HEK293 (cell line): ENCODE measurements around the gene SLC35E1.

Experiments
- EGR2 ChIP-seq: fragments of 450-650 bp; formaldehyde crosslinking; IDR thresholded peaks from 2 replicates; pipeline ENCODE4 v1.5.1; 2016; ENCODE audit warnings: low read depth, missing biosample characterization, missing genetic modification characterization
- GLI2 ChIP-seq: fragments of 450-650 bp; formaldehyde crosslinking; IDR thresholded peaks from 2 replicates; pipeline ENCODE4; 2017; ENCODE audit warnings: missing biosample characterization, missing genetic modification characterization, low read depth, borderline replicate concordance
- KLF9 ChIP-seq: fragments of 450-650 bp; formaldehyde crosslinking; IDR thresholded peaks from 2 replicates; pipeline ENCODE4 v1.5.1; 2016; ENCODE audit warnings: missing biosample characterization, missing genetic modification characterization, low read depth
- MEIS1 ChIP-seq: sonication (generic); formaldehyde crosslinking; IDR thresholded peaks from 2 replicates; pipeline ENCODE4 v1.8.1; 2022; ENCODE audit warnings: missing genetic modification reagents, mild to moderate bottlenecking, borderline replicate concordance
- OVOL3 ChIP-seq: fragments of 450-650 bp; formaldehyde crosslinking; IDR thresholded peaks from 2 replicates; pipeline ENCODE4 v1.5.1; 2016; ENCODE audit warnings: missing biosample characterization, missing genetic modification characterization
- REPIN1 ChIP-seq: fragments of 450-650 bp; formaldehyde crosslinking; IDR thresholded peaks from 2 replicates; pipeline ENCODE4 v1.5.1; 2017; ENCODE audit warnings: missing biosample characterization, missing genetic modification characterization, low read depth
- SALL2 ChIP-seq: fragments of 450-650 bp; formaldehyde crosslinking; IDR thresholded peaks from 2 replicates; pipeline ENCODE4 v1.5.0; 2017; ENCODE audit warnings: missing biosample characterization, mild to moderate bottlenecking, missing genetic modification characterization, borderline replicate concordance
- SP3 ChIP-seq: fragments of 450-650 bp; formaldehyde crosslinking; IDR thresholded peaks from 2 replicates; pipeline ENCODE4 v1.5.1; 2016; ENCODE audit warnings: missing biosample characterization, missing genetic modification characterization
- SP7 ChIP-seq: fragments of 450-650 bp; formaldehyde crosslinking; IDR thresholded peaks from 2 replicates; pipeline ENCODE4 v1.5.1; 2016; ENCODE audit warnings: missing biosample characterization, missing genetic modification characterization
- TRIM28 ChIP-seq: IDR thresholded peaks from 2 replicates; pipeline ENCODE4 v1.6.1; 2011; ENCODE audit warnings: low read length, control low read depth, borderline replicate concordance
- ZNF175 ChIP-seq: fragments of 450-650 bp; formaldehyde crosslinking; IDR thresholded peaks from 2 replicates; pipeline ENCODE4 v1.5.1; 2016; ENCODE audit warnings: missing biosample characterization, missing genetic modification characterization
- ZNF19 ChIP-seq: fragments of 450-650 bp; formaldehyde crosslinking; IDR thresholded peaks from 2 replicates; pipeline ENCODE4; 2016; ENCODE audit warnings: missing biosample characterization, missing genetic modification characterization, low read depth
- ZNF211 ChIP-seq: fragments of 450-650 bp; formaldehyde crosslinking; IDR thresholded peaks from 2 replicates; pipeline ENCODE4 v1.5.1; 2016; ENCODE audit warnings: low read depth, missing biosample characterization, missing genetic modification characterization
- ZNF311 ChIP-seq: fragments of 450-650 bp; formaldehyde crosslinking; IDR thresholded peaks from 2 replicates; pipeline ENCODE4 v1.5.1; 2017; ENCODE audit warnings: missing biosample characterization, missing genetic modification characterization, borderline replicate concordance
- ZNF324 ChIP-seq: fragments of 450-650 bp; formaldehyde crosslinking; IDR thresholded peaks from 2 replicates; pipeline ENCODE4 v1.5.1; 2016; ENCODE audit warnings: missing biosample characterization, missing genetic modification characterization
- ZNF366 ChIP-seq: fragments of 450-650 bp; formaldehyde crosslinking; conservative IDR thresholded peaks from 2 replicates; pipeline ENCODE4 v1.5.1; 2016; ENCODE audit warnings: missing biosample characterization, missing genetic modification characterization
- ZNF623 ChIP-seq: fragments of 450-650 bp; formaldehyde crosslinking; IDR thresholded peaks from 2 replicates; pipeline ENCODE4 v1.5.1; 2016; ENCODE audit warnings: missing biosample characterization, missing genetic modification characterization
- ZNF660 ChIP-seq: fragments of 450-650 bp; IDR thresholded peaks from 2 replicates; pipeline ENCODE4 v1.5.1; 2018; ENCODE audit warnings: missing biosample characterization, mild to moderate bottlenecking, missing genetic modification characterization
- ZNF677 ChIP-seq: fragments of 450-650 bp; IDR thresholded peaks from 2 replicates; pipeline ENCODE4 v1.5.0; 2018; ENCODE audit warnings: missing biosample characterization, mild to moderate bottlenecking, missing genetic modification characterization, moderate library complexity
- ZNF707 ChIP-seq: fragments of 450-650 bp; formaldehyde crosslinking; IDR thresholded peaks from 2 replicates; pipeline ENCODE4 v1.5.1; 2016; ENCODE audit warnings: missing biosample characterization, missing genetic modification characterization
- ZNF768 ChIP-seq: fragments of 450-650 bp; formaldehyde crosslinking; IDR thresholded peaks from 2 replicates; pipeline ENCODE4 v1.5.1; 2018; ENCODE audit warnings: missing biosample characterization, mild to moderate bottlenecking, missing genetic modification characterization
- ZSCAN16 ChIP-seq: fragments of 450-650 bp; formaldehyde crosslinking; IDR thresholded peaks from 2 replicates; pipeline ENCODE4 v1.5.1; 2016; ENCODE audit warnings: missing biosample characterization, missing genetic modification characterization
- ZXDB ChIP-seq: fragments of 450-650 bp; formaldehyde crosslinking; IDR thresholded peaks from 2 replicates; pipeline ENCODE4 v1.5.1; 2016; ENCODE audit warnings: missing biosample characterization, missing genetic modification characterization
- TF ChIP-seq, protein P1 (sequence below): fragments of 450-650 bp; formaldehyde crosslinking; conservative IDR thresholded peaks from 2 replicates; pipeline ENCODE4 v1.5.1; 2016; ENCODE audit warnings: low read depth, missing biosample characterization, missing genetic modification characterization
- TF ChIP-seq, protein P2 (sequence below): fragments of 450-650 bp; IDR thresholded peaks from 2 replicates; pipeline ENCODE4 v1.5.1; 2018; ENCODE audit warnings: missing biosample characterization, mild to moderate bottlenecking, missing genetic modification characterization
- TF ChIP-seq, protein P3 (sequence below): fragments of 450-650 bp; formaldehyde crosslinking; IDR thresholded peaks from 2 replicates; pipeline ENCODE4 v1.5.1; 2016; ENCODE audit warnings: missing biosample characterization, missing genetic modification characterization
- TF ChIP-seq, protein P4 (sequence below): fragments of 450-650 bp; formaldehyde crosslinking; IDR thresholded peaks from 2 replicates; pipeline ENCODE4 v1.5.1; 2016; ENCODE audit warnings: missing biosample characterization, missing genetic modification characterization
- TF ChIP-seq, protein P5 (sequence below): fragments of 450-650 bp; formaldehyde crosslinking; IDR thresholded peaks from 2 replicates; pipeline ENCODE4 v1.5.1; 2016; ENCODE audit warnings: missing biosample characterization, missing genetic modification characterization

Gene SLC35E1

DNA sequence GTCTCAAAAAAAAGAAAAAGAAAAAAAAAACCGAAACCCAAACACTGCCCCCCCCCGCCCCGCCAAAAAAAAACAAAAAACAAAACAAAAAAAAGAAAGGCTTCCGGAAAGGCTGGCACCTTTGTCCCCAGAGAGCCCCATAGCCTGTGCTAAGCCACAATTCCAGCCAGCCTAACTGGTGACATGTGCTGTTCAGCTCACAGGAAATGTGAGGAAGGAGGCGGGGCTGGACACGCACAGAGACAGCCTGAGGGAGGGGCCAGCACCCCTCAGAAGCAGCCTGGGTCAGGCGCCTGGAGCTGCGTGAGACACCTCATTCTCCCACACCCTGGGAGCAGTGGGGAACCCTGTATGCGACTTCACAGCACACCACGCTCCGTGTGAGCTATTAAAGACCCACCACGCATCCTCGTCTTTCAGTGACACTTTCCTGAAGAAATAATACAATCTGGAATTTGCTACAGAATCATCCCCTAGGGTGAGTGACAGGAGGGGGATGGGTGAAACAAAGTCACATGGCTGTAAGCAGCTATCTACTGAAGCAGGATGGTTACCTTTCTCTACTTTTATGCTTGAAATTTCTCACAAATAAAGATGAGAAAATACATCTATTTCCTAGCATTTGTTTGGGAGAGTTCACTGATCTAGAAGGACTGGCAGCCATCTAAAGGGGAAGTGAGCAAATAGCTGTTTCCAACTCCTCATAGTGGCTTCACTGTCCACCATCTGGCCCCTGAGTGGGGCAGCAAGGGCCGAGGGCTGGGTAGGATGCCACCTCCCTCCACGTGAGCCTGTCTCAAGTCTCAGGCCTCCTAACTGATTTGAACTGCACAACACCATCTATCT is 12.3 kb upstream of the SLC35E1 start (continued):
- TF ChIP-seq, protein P1, sequence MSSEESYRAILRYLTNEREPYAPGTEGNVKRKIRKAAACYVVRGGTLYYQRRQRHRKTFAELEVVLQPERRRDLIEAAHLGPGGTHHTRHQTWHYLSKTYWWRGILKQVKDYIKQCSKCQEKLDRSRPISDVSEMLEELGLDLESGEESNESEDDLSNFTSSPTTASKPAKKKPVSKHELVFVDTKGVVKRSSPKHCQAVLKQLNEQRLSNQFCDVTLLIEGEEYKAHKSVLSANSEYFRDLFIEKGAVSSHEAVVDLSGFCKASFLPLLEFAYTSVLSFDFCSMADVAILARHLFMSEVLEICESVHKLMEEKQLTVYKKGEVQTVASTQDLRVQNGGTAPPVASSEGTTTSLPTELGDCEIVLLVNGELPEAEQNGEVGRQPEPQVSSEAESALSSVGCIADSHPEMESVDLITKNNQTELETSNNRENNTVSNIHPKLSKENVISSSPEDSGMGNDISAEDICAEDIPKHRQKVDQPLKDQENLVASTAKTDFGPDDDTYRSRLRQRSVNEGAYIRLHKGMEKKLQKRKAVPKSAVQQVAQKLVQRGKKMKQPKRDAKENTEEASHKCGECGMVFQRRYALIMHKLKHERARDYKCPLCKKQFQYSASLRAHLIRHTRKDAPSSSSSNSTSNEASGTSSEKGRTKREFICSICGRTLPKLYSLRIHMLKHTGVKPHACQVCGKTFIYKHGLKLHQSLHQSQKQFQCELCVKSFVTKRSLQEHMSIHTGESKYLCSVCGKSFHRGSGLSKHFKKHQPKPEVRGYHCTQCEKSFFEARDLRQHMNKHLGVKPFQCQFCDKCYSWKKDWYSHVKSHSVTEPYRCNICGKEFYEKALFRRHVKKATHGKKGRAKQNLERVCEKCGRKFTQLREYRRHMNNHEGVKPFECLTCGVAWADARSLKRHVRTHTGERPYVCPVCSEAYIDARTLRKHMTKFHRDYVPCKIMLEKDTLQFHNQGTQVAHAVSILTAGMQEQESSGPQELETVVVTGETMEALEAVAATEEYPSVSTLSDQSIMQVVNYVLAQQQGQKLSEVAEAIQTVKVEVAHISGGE (tag by site-specific recombination) = no peak
- TF ChIP-seq, protein P2, sequence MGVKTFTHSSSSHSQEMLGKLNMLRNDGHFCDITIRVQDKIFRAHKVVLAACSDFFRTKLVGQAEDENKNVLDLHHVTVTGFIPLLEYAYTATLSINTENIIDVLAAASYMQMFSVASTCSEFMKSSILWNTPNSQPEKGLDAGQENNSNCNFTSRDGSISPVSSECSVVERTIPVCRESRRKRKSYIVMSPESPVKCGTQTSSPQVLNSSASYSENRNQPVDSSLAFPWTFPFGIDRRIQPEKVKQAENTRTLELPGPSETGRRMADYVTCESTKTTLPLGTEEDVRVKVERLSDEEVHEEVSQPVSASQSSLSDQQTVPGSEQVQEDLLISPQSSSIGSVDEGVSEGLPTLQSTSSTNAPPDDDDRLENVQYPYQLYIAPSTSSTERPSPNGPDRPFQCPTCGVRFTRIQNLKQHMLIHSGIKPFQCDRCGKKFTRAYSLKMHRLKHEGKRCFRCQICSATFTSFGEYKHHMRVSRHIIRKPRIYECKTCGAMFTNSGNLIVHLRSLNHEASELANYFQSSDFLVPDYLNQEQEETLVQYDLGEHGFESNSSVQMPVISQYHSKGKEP (tag by site-specific recombination) = no peak
- TF ChIP-seq, protein P3, sequence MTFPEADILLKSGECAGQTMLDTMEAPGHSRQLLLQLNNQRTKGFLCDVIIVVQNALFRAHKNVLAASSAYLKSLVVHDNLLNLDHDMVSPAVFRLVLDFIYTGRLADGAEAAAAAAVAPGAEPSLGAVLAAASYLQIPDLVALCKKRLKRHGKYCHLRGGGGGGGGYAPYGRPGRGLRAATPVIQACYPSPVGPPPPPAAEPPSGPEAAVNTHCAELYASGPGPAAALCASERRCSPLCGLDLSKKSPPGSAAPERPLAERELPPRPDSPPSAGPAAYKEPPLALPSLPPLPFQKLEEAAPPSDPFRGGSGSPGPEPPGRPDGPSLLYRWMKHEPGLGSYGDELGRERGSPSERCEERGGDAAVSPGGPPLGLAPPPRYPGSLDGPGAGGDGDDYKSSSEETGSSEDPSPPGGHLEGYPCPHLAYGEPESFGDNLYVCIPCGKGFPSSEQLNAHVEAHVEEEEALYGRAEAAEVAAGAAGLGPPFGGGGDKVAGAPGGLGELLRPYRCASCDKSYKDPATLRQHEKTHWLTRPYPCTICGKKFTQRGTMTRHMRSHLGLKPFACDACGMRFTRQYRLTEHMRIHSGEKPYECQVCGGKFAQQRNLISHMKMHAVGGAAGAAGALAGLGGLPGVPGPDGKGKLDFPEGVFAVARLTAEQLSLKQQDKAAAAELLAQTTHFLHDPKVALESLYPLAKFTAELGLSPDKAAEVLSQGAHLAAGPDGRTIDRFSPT = no peak
- TF ChIP-seq ZXDB (tag by site-specific recombination) (no peak), ZNF707 (tag by site-specific recombination) (no peak), SALL2 (no peak), EGR2 (no peak), MEIS1 (CRISPR knock-in tag) (no peak), OVOL3 (no peak), ZNF677 (tag by site-specific recombination) (no peak), ZNF175 (tag by site-specific recombination) (no peak), KLF9 (tag by site-specific recombination) (peak; percentile 74), ZNF768 (tag by site-specific recombination) (no peak; the same call in 1 of the 2 replicates), GLI2 (tag by site-specific recombination) (no peak), ZNF660 (tag by site-specific recombination) (0 out of 2 replicates have a peak, but pooled peaks have one; percentile 18), ZNF211 (tag by site-specific recombination) (no peak), ZSCAN16 (no peak), SP3 (tag by site-specific recombination) (peak; percentile 58; the same call in 1 of the 2 replicates), SP7 (tag by site-specific recombination) (no peak; the same call in 1 of the 2 replicates), ZNF324 (no peak), REPIN1 (tag by site-specific recombination) (no peak), ZNF366 (no peak), TRIM28 (peak; percentile 50; the same call in 1 of the 2 replicates), ZNF311 (tag by site-specific recombination) (no peak), ZNF19 (tag by site-specific recombination) (no peak), ZNF623 (tag by site-specific recombination) (no peak)
- TF ChIP-seq, protein P4, sequence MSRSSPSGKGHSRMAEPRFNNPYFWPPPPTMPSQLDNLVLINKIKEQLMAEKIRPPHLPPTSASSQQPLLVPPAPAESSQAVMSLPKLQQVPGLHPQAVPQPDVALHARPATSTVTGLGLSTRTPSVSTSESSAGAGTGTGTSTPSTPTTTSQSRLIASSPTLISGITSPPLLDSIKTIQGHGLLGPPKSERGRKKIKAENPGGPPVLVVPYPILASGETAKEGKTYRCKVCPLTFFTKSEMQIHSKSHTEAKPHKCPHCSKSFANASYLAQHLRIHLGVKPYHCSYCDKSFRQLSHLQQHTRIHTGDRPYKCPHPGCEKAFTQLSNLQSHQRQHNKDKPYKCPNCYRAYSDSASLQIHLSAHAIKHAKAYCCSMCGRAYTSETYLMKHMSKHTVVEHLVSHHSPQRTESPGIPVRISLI (tag by site-specific recombination) = 0 out of 2 replicates have a peak, but pooled peaks have one; percentile 75
- TF ChIP-seq, protein P5, sequence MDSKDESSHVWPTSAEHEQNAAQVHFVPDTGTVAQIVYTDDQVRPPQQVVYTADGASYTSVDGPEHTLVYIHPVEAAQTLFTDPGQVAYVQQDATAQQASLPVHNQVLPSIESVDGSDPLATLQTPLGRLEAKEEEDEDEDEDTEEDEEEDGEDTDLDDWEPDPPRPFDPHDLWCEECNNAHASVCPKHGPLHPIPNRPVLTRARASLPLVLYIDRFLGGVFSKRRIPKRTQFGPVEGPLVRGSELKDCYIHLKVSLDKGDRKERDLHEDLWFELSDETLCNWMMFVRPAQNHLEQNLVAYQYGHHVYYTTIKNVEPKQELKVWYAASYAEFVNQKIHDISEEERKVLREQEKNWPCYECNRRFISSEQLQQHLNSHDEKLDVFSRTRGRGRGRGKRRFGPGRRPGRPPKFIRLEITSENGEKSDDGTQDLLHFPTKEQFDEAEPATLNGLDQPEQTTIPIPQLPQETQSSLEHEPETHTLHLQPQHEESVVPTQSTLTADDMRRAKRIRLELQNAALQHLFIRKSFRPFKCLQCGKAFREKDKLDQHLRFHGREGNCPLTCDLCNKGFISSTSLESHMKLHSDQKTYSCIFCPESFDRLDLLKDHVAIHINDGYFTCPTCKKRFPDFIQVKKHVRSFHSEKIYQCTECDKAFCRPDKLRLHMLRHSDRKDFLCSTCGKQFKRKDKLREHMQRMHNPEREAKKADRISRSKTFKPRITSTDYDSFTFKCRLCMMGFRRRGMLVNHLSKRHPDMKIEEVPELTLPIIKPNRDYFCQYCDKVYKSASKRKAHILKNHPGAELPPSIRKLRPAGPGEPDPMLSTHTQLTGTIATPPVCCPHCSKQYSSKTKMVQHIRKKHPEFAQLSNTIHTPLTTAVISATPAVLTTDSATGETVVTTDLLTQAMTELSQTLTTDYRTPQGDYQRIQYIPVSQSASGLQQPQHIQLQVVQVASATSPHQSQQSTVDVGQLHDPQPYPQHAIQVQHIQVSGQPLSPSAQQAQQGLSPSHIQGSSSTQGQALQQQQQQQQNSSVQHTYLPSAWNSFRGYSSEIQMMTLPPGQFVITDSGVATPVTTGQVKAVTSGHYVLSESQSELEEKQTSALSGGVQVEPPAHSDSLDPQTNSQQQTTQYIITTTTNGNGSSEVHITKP (tag by site-specific recombination) = no peak
